ENCODE data around the gene TRAF1.

TRAF1 gene

GRCh38 chr9:120904061-120904977, 22.3 kb downstream of the TRAF1 start:
- no peak for DNase-seq

- DNase-seq: no peak
These were observed 23.7 kb downstream of the TRAF1 start for GRCh38 chr9:120902569-120903535.

- no peak for DNase-seq
These were observed 24.6 kb downstream of the TRAF1 start for GRCh38 chr9:120901755-120902568.

- DNase-seq: no peak
These were observed 25.8 kb downstream of the TRAF1 start for GRCh38 chr9:120900824-120901223.

GRCh38 chr9:120899490-120900068, 27.0 kb downstream of the TRAF1 start:
- no peak for DNase-seq

- no peak for DNase-seq
These were observed 28.2 kb downstream of the TRAF1 start for GRCh38 chr9:120898396-120898795.

GRCh38 chr9:120895951-120896350, 30.6 kb downstream of the TRAF1 start:
- no peak for DNase-seq

- DNase-seq: no peak
These were observed 32.1 kb downstream of the TRAF1 start for GRCh38 chr9:120894321-120895148.

GRCh38 chr9:120893611-120894307, 32.8 kb downstream of the TRAF1 start:
- no peak for DNase-seq

- DNase-seq: no peak
These were observed 33.6 kb downstream of the TRAF1 start for GRCh38 chr9:120892748-120893610.

- DNase-seq: no peak
These were observed 34.5 kb downstream of the TRAF1 start for GRCh38 chr9:120891884-120892747.

- no peak for DNase-seq
These were observed 35.2 kb downstream of the TRAF1 start for GRCh38 chr9:120891245-120891883.

- no peak for DNase-seq
These were observed 36.0 kb downstream of the TRAF1 start for GRCh38 chr9:120890320-120891244.

- no peak for DNase-seq
These were observed 36.9 kb downstream of the TRAF1 start for GRCh38 chr9:120889606-120890271.

GRCh38 chr9:120888626-120889025, 38.0 kb downstream of the TRAF1 start:
- no peak for DNase-seq

- no peak for DNase-seq
These were observed 40.1 kb downstream of the TRAF1 start for GRCh38 chr9:120886490-120886967.

Measured in NCI-H146 (cell line).